Brain microvascular endothelial cell (primary cell): ENCODE results near the gene MTG2.

ENCODE experiments used
- DNase-seq: peaks from one replicate; pipeline ENCODE4 v3.0.0-alpha.2; 2020
- H3K27ac ChIP-seq: fragments of 250-450 bp; sonication (Bioruptor Pico); 2 replicates; pipeline ENCODE4 v1.5.1; 2020; ENCODE audit warnings: mild to moderate bottlenecking, moderate library complexity
- H3K27me3 ChIP-seq: fragments of 250-450 bp; sonication (Bioruptor Pico); replicated peaks from 2 replicates; pipeline ENCODE4 v1.5.1; 2020; ENCODE audit warnings: mild to moderate bottlenecking
- H3K36me3 ChIP-seq: fragments of 250-450 bp; sonication (Bioruptor Pico); replicated peaks from 2 replicates; pipeline ENCODE4 v1.5.1; 2020; ENCODE audit warnings: mild to moderate bottlenecking
- H3K4me3 ChIP-seq: 2 replicates; pipeline ENCODE4 v1.5.1; 2011; ENCODE audit warnings: low read depth, mild to moderate bottlenecking, control low read depth, low read length, moderate library complexity
- CTCF ChIP-seq: IDR thresholded peaks from 2 replicates; pipeline ENCODE4 v1.5.1; 2011; ENCODE audit warnings: low read depth, mild to moderate bottlenecking, moderate library complexity, low read length, control low read depth, inconsistent platforms; ENCODE audit errors: missing control alignments
- in situ Hi-C: cut with HindIII; loops from 2 replicates; pipeline ENCODE4 v1.10.0; 2017; ENCODE audit warnings: low sequenced_read_pairs, low pct_ligation_motif_present

MTG2 gene

GRCh38 chr20:62223571-62223970 is 40.7 kb downstream of the MTG2 start:
- in situ Hi-C loops: no loop called here
- H3K27me3 ChIP-seq: peaks cover 37% of the 10 kb centered on the region
- H3K27ac ChIP-seq: no peak overlapping the region
- H3K4me3 ChIP-seq: no peak overlapping the region
- no peaks in the 10 kb centered on the region for H3K36me3 ChIP-seq
- TF ChIP-seq CTCF: no peak
- DNase-seq: no peak

DNA sequence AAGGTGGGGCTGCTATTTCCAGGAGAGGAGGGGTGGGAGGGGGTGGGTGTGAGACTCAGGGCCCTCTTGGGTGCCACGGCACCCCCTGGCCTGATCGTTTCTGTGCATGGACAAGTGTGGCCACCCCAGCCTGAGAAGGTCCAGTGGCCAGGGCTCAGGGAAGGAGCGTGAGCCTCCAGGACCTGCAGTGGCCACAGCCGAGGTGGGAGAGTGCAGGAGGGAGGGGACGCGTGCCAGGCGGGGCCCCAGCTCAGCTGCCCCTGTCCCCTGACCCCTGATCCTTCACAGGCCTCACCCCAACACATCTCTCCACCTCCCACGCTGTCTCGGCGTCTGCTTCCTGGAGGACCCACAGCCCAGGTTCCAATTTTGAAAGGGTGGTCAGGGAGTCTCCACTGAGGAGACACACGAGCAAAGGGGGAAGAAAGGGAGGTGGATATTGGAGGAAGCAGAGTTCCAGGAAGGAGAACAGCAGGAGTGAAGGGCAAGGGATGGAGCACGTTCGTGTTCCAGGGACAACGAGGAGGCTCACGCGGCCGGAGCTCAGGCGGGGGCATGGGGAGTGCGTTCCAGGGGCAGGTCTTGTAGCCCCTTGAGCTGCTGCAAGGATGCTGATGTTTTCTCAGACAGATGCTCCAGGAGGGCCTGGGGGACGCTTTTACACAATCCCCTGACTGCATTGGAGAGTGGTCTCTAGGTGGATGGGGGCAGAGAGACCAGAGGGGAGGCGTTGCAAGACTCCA is 41.5 kb downstream of the MTG2 start:
- TF ChIP-seq CTCF: no peak
- no peaks in the 10 kb centered on the region for H3K36me3 ChIP-seq
- DNase-seq: no peak
- H3K4me3 ChIP-seq: no peak overlapping the region
- in situ Hi-C loops: no loop called here
- peaks cover 31% of the 10 kb centered on the region for H3K27me3 ChIP-seq
- no peak overlapping the region for H3K27ac ChIP-seq

DNA sequence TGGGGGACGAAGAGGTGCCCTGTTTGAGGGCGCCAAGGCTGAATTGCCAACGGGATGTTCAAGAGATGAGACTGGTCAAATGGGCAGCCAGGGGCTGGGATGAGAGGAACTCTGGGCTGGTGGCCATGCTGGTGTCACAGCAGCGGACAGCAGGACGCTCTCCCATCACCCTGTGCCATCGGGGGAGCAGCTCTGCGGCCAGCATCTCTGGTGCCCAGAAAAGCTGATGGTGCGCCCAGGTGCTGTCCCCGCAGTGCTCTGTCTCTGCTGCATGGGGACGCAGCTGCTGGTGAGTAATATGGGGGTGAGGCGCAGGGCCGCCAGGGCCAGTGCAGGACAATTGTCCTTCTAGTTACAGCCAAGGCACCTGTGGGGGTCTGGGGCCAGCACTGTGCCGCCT is 42.2 kb downstream of the MTG2 start:
- H3K27me3 ChIP-seq: peaks cover 25% of the 10 kb centered on the region
- in situ Hi-C loops: no loop called here
- no peak for TF ChIP-seq CTCF
- H3K27ac ChIP-seq: no peak overlapping the region
- no peaks in the 10 kb centered on the region for H3K36me3 ChIP-seq
- DNase-seq: no peak
- no peak overlapping the region for H3K4me3 ChIP-seq

GRCh38 chr20:62225820-62226635 is 43.2 kb downstream of the MTG2 start:
- in situ Hi-C loops: no loop called here
- TF ChIP-seq CTCF: no peak
- no peak overlapping the region for H3K4me3 ChIP-seq
- H3K27ac ChIP-seq: no peak overlapping the region
- DNase-seq: no peak
- H3K27me3 ChIP-seq: peaks cover 17% of the 10 kb centered on the region
- H3K36me3 ChIP-seq: no peaks in the 10 kb centered on the region

DNA sequence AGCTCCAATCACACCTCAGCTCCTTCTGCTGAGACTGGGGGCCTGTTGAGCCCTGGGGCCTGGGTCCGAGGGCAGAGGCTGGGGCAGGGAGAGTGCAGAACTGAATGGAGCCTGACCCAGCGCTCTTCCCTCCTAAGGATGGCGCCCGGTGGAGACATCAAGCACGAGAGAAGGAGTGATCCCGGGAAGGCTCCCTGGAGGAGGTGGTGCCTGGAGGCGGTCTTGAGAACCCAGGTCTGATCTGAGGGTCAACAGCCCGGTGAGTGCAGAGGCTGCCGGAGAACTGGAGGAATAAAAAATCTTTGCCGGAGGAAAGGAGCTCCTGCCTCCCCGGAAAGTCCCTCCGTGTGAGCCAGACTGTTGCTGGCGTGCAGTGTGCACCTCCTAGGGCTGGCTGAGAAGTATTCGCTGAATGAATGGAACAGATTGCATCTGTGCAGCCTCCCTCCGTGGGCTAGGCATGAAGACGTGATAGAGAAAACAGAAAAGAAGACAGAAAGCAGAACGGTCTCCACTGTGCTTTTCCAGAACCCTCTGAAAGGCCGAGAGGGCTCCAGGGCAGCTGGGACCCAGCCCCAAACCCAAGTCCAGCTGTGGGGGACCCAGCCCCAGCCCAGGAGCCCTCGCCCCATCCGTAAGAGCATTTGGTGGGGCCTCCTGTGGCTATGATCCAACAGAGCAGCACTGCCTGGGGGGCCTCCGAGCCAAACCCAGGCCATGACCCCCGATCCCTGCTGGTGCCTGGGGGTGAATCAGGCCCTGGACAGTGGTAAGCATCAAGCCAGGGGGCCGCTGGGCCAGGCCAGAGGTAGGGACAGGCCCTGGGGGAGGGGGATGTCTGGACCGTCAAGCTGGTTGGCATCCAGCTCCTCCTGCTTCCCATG is 44.1 kb downstream of the MTG2 start:
- no peak for TF ChIP-seq CTCF
- DNase-seq: no peak
- in situ Hi-C loops: no loop called here
- Histone ChIP-seq H3K27ac (no peak overlapping the region), H3K27me3 (peaks cover 9% of the 10 kb centered on the region), H3K4me3 (no peak overlapping the region), H3K36me3 (no peaks in the 10 kb centered on the region)
